SK-N-MC (cell line): ENCODE measurements around the gene CCDC78.

ENCODE experiments used
- EZH2 ChIP-seq: fragments of 200-600 bp; sonication (generic); IDR thresholded peaks from one replicate; pipeline ENCODE4 v1.6.1; 2017; ENCODE audit warnings: antibody characterized with exemption
- FOXP2 ChIP-seq: optimal IDR thresholded peaks from 2 replicates; pipeline ENCODE3; 2011; ENCODE audit warnings: mild to moderate bottlenecking, moderate library complexity; ENCODE audit not compliant: insufficient read depth; ENCODE audit errors: extremely low read length, control extremely low read depth
- POLR2AphosphoS5 ChIP-seq: IDR thresholded peaks from 2 replicates; pipeline ENCODE4 v1.6.1; 2012; ENCODE audit warnings: mild to moderate bottlenecking, low read depth, low read length, borderline replicate concordance

DNA sequence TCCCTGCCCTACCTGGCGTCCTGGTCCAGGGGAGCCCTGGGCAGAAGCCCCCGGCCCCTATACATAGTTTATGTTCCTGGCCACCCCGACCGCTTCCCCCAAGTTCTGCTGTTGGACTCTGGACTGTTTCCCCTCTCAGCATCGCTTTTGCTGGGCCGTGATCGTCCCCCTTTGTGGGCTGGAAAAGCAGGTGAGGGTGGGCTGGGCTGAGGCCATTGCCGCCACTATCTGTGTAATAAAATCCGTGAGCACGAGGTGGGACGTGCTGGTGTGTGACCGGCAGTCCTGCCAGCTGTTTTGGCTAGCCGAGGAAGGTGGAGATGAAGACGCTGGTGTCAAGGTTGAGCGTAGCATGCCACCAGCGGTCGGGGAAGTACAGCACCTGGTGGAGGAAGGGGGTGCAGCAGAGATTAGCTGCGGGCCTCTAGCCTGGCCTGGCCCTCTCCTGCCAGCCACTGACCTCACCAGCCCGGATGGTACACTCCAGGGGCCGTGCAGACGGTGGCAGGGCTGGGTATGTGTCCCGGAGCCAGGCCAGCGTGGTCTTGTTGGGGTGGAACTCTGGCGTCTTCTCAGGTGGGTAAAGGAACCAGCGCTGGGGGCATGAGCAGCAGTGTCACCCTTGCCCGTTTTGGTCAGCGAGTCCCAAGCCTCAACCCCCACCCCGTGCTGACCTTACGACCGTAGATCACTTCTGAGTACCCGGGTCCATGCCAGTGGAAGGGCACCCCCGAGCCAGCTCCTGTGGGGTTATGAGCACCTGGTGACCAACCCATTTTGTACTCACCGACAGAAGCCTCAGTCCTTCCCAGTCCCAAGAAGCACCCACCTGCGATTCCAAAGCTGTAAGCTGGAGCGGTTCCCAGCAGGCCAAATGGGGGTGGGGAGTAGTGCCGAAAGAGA lies 43.5 kb downstream of the CCDC78 start:
- TF ChIP-seq EZH2 (no peak), POLR2AphosphoS5 (peak; percentile 54; the same call in 1 of the 2 replicates), FOXP2 (no peak)
